ENCODE results near the gene CATSPERB. TPM values are rescaled to one million over a fixed set of nuclear protein-coding genes. Genes with fewer than 3 reads are reported as not detected.
"Not testable (repeated sequence)": the region's sequence is repeated elsewhere in the genome, so short reads cannot be mapped to it uniquely, and the experiment has no call there.

The CATSPERB gene
- total RNA-seq, 1 donor from 2014 or later: 5.6 TPM

- no peak for DNase-seq (ENCODE audit: low spot score, unreplicated experiment)
- no peak for TF ChIP-seq CTCF (IDR thresholded peaks at IDR 0.05; ENCODE audit: unreplicated experiment)
- Mint-ChIP-seq H3K9me3 (ENCODE audit: low read depth) (no peaks in the 10 kb centered on the region), H3K4me1 (ENCODE audit: low read depth) (no peaks in the 10 kb centered on the region), H3K27ac (no peak overlapping the region), H3K4me3 (ENCODE audit: low read depth) (no peak overlapping the region), H3K36me3 (ENCODE audit: insufficient read depth) (no peaks in the 10 kb centered on the region), H3K27me3 (no peaks in the 10 kb centered on the region)
Observed at GRCh38 chr14:91745344-91745743, 13.5 kb upstream of the CATSPERB start.

- Mint-ChIP-seq H3K9me3 (ENCODE audit: low read depth) (peaks cover 5% of the 10 kb centered on the region), H3K36me3 (ENCODE audit: insufficient read depth) (no peaks in the 10 kb centered on the region), H3K4me1 (ENCODE audit: low read depth) (no peaks in the 10 kb centered on the region), H3K27ac (no peak overlapping the region), H3K27me3 (no peaks in the 10 kb centered on the region), H3K4me3 (ENCODE audit: low read depth) (no peak overlapping the region)
- TF ChIP-seq CTCF (IDR thresholded peaks at IDR 0.05; ENCODE audit: unreplicated experiment): no peak
- no peak for DNase-seq (ENCODE audit: low spot score, unreplicated experiment)
Observed at GRCh38 chr14:91744068-91744480, 12.2 kb upstream of the CATSPERB start.

- TF ChIP-seq CTCF (IDR thresholded peaks at IDR 0.05; ENCODE audit: unreplicated experiment): no peak
- H3K9me3 Mint-ChIP-seq (ENCODE audit: low read depth): peaks cover 5% of the 10 kb centered on the region
- no peaks in the 10 kb centered on the region for H3K36me3 Mint-ChIP-seq (ENCODE audit: insufficient read depth)
- H3K4me1 Mint-ChIP-seq (ENCODE audit: low read depth): no peaks in the 10 kb centered on the region
- H3K27me3 Mint-ChIP-seq: no peaks in the 10 kb centered on the region
- no peak overlapping the region for H3K4me3 Mint-ChIP-seq (ENCODE audit: low read depth)
- no peak for DNase-seq (ENCODE audit: low spot score, unreplicated experiment)
- no peak overlapping the region for H3K27ac Mint-ChIP-seq
Observed at GRCh38 chr14:91743305-91743653, 11.4 kb upstream of the CATSPERB start.

GRCh38 chr14:91742621-91743304 lies 10.9 kb upstream of the CATSPERB start:
- no peak for DNase-seq (ENCODE audit: low spot score, unreplicated experiment)
- no peaks in the 10 kb centered on the region for H3K4me1 Mint-ChIP-seq (ENCODE audit: low read depth)
- H3K27me3 Mint-ChIP-seq: no peaks in the 10 kb centered on the region
- H3K36me3 Mint-ChIP-seq (ENCODE audit: insufficient read depth): no peaks in the 10 kb centered on the region
- H3K27ac Mint-ChIP-seq: no peak overlapping the region
- peaks cover 5% of the 10 kb centered on the region for H3K9me3 Mint-ChIP-seq (ENCODE audit: low read depth)
- H3K4me3 Mint-ChIP-seq (ENCODE audit: low read depth): no peak overlapping the region
- no peak for TF ChIP-seq CTCF (IDR thresholded peaks at IDR 0.05; ENCODE audit: unreplicated experiment)

- not testable (repeated sequence) for DNase-seq (ENCODE audit: low spot score, unreplicated experiment); H3K4me3 Mint-ChIP-seq (ENCODE audit: low read depth); H3K27ac Mint-ChIP-seq; H3K9me3 Mint-ChIP-seq (ENCODE audit: low read depth); H3K4me1 Mint-ChIP-seq (ENCODE audit: low read depth); H3K36me3 Mint-ChIP-seq (ENCODE audit: insufficient read depth); H3K27me3 Mint-ChIP-seq
Observed at GRCh38 chr14:91739867-91740266, 8.0 kb upstream of the CATSPERB start.

- H3K9me3 Mint-ChIP-seq (ENCODE audit: low read depth): peaks cover 7% of the 10 kb centered on the region
- no peaks in the 10 kb centered on the region for H3K36me3 Mint-ChIP-seq (ENCODE audit: insufficient read depth)
- H3K4me3 Mint-ChIP-seq (ENCODE audit: low read depth): no peak overlapping the region
- H3K27ac Mint-ChIP-seq: no peak overlapping the region
- no peak for TF ChIP-seq CTCF (IDR thresholded peaks at IDR 0.05; ENCODE audit: unreplicated experiment)
- no peaks in the 10 kb centered on the region for H3K27me3 Mint-ChIP-seq
- no peak for DNase-seq (ENCODE audit: low spot score, unreplicated experiment)
- peaks cover 2% of the 10 kb centered on the region for H3K4me1 Mint-ChIP-seq (ENCODE audit: low read depth)
Observed at GRCh38 chr14:91737619-91738018, 5.7 kb upstream of the CATSPERB start.
